ENCODE data around the gene PLD1. TPM values are rescaled to one million over a fixed set of nuclear protein-coding genes. Genes with fewer than 3 reads are reported as not detected.

The PLD1 gene
- total RNA-seq, 1 donor = 18.1 TPM

GRCh38 chr3:171765511-171765887 is 44.8 kb downstream of the PLD1 start:
- H3K27me3 ChIP-seq (ENCODE audit: insufficient read depth, low read length) = no peaks in the 10 kb centered on the region
- H4K20me1 ChIP-seq (ENCODE audit: insufficient read depth, low read length) = peaks cover 3% of the 10 kb centered on the region
- no peak for DNase-seq (ENCODE audit: insufficient read length, low spot score, missing footprints)
- no peak overlapping the region for H2AFZ ChIP-seq (ENCODE audit: low read length)
- no peaks in the 10 kb centered on the region for H3K9me3 ChIP-seq (ENCODE audit: low read depth, low read length)
- H3K27ac ChIP-seq (ENCODE audit: low read depth, low read length) = no peak overlapping the region
- no peaks in the 10 kb centered on the region for H3K79me2 ChIP-seq (ENCODE audit: insufficient read depth, low read length)
- H3K4me2 ChIP-seq (ENCODE audit: insufficient read depth, low read length) = no peak overlapping the region
- no peak overlapping the region for H3K4me3 ChIP-seq (ENCODE audit: insufficient read depth, low read length)
- H3K4me1 ChIP-seq (ENCODE audit: insufficient read depth, low read length) = peaks cover 2% of the 10 kb centered on the region
- TF ChIP-seq CTCF (IDR thresholded peaks at IDR 0.05; ENCODE audit: extremely low read depth, low read depth, low read length) = no peak
- no peaks in the 10 kb centered on the region for H3K36me3 ChIP-seq (ENCODE audit: insufficient read depth, low read length)

GRCh38 chr3:171763392-171763791 is 46.9 kb downstream of the PLD1 start:
- no peaks in the 10 kb centered on the region for H3K27me3 ChIP-seq (ENCODE audit: insufficient read depth, low read length)
- H3K9me3 ChIP-seq (ENCODE audit: low read depth, low read length) = no peaks in the 10 kb centered on the region
- no peak overlapping the region for H3K27ac ChIP-seq (ENCODE audit: low read depth, low read length)
- H2AFZ ChIP-seq (ENCODE audit: low read length) = no peak overlapping the region
- no peak overlapping the region for H3K4me3 ChIP-seq (ENCODE audit: insufficient read depth, low read length)
- no peak overlapping the region for H3K4me2 ChIP-seq (ENCODE audit: insufficient read depth, low read length)
- no peaks in the 10 kb centered on the region for H3K79me2 ChIP-seq (ENCODE audit: insufficient read depth, low read length)
- H3K4me1 ChIP-seq (ENCODE audit: insufficient read depth, low read length) = peaks cover under 1% of the 10 kb centered on the region
- no peak for DNase-seq (ENCODE audit: insufficient read length, low spot score, missing footprints)
- H4K20me1 ChIP-seq (ENCODE audit: insufficient read depth, low read length) = peaks cover 3% of the 10 kb centered on the region
- H3K36me3 ChIP-seq (ENCODE audit: insufficient read depth, low read length) = no peaks in the 10 kb centered on the region
- TF ChIP-seq CTCF (IDR thresholded peaks at IDR 0.05; ENCODE audit: extremely low read depth, low read depth, low read length) = no peak

GRCh38 chr3:171760477-171760876 is 49.8 kb downstream of the PLD1 start:
- no peaks in the 10 kb centered on the region for H3K9me3 ChIP-seq (ENCODE audit: low read depth, low read length)

GRCh38 chr3:171758109-171758508 is 52.2 kb downstream of the PLD1 start:
- no peak for DNase-seq (ENCODE audit: insufficient read length, low spot score, missing footprints)
- no peak for TF ChIP-seq CTCF (IDR thresholded peaks at IDR 0.05; ENCODE audit: extremely low read depth, low read depth, low read length)
- Histone ChIP-seq H3K4me1 (ENCODE audit: insufficient read depth, low read length) (peaks cover 32% of the 10 kb centered on the region), H3K4me2 (ENCODE audit: insufficient read depth, low read length) (no peak overlapping the region), H3K4me3 (ENCODE audit: insufficient read depth, low read length) (no peak overlapping the region), H3K27me3 (ENCODE audit: insufficient read depth, low read length) (no peaks in the 10 kb centered on the region), H3K79me2 (ENCODE audit: insufficient read depth, low read length) (no peaks in the 10 kb centered on the region), H2AFZ (ENCODE audit: low read length) (no peak overlapping the region), H3K27ac (ENCODE audit: low read depth, low read length) (no peak overlapping the region), H3K9me3 (ENCODE audit: low read depth, low read length) (no peaks in the 10 kb centered on the region), H4K20me1 (ENCODE audit: insufficient read depth, low read length) (peaks cover 3% of the 10 kb centered on the region), H3K36me3 (ENCODE audit: insufficient read depth, low read length) (no peaks in the 10 kb centered on the region)

More at GRCh38 chr3:171760477-171760876, 49.8 kb downstream of the PLD1 start:
- H3K79me2 ChIP-seq (ENCODE audit: insufficient read depth, low read length) = no peaks in the 10 kb centered on the region
- H3K27me3 ChIP-seq (ENCODE audit: insufficient read depth, low read length) = no peaks in the 10 kb centered on the region
- H3K4me2 ChIP-seq (ENCODE audit: insufficient read depth, low read length) = no peak overlapping the region
- DNase-seq (ENCODE audit: insufficient read length, low spot score, missing footprints) = no peak
- no peak overlapping the region for H3K4me3 ChIP-seq (ENCODE audit: insufficient read depth, low read length)
- no peaks in the 10 kb centered on the region for H3K36me3 ChIP-seq (ENCODE audit: insufficient read depth, low read length)
- TF ChIP-seq CTCF (IDR thresholded peaks at IDR 0.05; ENCODE audit: extremely low read depth, low read depth, low read length) = no peak
- H3K27ac ChIP-seq (ENCODE audit: low read depth, low read length) = no peak overlapping the region
- H4K20me1 ChIP-seq (ENCODE audit: insufficient read depth, low read length) = peaks cover 3% of the 10 kb centered on the region
- H2AFZ ChIP-seq (ENCODE audit: low read length) = no peak overlapping the region
- peaks cover 12% of the 10 kb centered on the region for H3K4me1 ChIP-seq (ENCODE audit: insufficient read depth, low read length)

Measured in osteoblast (primary cell).